ENCODE results near the gene LAMA3.

DNA sequence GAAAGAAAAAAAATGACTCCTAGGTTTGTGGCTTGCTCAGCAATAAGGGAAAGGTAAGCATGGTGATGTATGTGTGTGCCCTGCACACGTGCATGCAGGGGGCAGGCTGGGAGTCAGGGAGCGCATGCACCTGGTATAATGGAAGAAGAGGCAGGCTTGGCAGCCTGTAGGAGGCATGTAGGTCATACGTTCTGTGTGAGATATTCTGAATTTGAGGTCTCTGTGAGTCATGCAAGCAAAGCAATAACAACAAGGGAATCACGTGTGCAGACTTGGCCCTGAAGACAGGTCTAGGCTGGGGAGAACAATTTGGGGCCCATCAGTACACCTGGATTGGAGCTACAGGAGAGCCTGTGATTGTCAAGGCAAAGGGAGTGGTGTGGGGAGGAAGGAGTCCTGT is 230.8 kb downstream of the LAMA3 start:
- TF ChIP-seq POLR2A (IDR thresholded peaks at IDR 0.05) = no peak
- TF ChIP-seq, protein P1, sequence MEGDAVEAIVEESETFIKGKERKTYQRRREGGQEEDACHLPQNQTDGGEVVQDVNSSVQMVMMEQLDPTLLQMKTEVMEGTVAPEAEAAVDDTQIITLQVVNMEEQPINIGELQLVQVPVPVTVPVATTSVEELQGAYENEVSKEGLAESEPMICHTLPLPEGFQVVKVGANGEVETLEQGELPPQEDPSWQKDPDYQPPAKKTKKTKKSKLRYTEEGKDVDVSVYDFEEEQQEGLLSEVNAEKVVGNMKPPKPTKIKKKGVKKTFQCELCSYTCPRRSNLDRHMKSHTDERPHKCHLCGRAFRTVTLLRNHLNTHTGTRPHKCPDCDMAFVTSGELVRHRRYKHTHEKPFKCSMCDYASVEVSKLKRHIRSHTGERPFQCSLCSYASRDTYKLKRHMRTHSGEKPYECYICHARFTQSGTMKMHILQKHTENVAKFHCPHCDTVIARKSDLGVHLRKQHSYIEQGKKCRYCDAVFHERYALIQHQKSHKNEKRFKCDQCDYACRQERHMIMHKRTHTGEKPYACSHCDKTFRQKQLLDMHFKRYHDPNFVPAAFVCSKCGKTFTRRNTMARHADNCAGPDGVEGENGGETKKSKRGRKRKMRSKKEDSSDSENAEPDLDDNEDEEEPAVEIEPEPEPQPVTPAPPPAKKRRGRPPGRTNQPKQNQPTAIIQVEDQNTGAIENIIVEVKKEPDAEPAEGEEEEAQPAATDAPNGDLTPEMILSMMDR (IDR thresholded peaks at IDR 0.05) = no peak

All from adrenal gland (tissue), 5 donors.